ENCODE measurements around the gene TRIM29. TPM values are rescaled to one million over a fixed set of nuclear protein-coding genes. Genes with fewer than 3 reads are reported as not detected.

The TRIM29 gene
- 1 to 10 TPM in 4 of 6 experiments, not detected in 2; 1.1 to 2.1 (median 1.3) TPM for total RNA-seq
- long read RNA-seq, result 0 reads

DNA sequence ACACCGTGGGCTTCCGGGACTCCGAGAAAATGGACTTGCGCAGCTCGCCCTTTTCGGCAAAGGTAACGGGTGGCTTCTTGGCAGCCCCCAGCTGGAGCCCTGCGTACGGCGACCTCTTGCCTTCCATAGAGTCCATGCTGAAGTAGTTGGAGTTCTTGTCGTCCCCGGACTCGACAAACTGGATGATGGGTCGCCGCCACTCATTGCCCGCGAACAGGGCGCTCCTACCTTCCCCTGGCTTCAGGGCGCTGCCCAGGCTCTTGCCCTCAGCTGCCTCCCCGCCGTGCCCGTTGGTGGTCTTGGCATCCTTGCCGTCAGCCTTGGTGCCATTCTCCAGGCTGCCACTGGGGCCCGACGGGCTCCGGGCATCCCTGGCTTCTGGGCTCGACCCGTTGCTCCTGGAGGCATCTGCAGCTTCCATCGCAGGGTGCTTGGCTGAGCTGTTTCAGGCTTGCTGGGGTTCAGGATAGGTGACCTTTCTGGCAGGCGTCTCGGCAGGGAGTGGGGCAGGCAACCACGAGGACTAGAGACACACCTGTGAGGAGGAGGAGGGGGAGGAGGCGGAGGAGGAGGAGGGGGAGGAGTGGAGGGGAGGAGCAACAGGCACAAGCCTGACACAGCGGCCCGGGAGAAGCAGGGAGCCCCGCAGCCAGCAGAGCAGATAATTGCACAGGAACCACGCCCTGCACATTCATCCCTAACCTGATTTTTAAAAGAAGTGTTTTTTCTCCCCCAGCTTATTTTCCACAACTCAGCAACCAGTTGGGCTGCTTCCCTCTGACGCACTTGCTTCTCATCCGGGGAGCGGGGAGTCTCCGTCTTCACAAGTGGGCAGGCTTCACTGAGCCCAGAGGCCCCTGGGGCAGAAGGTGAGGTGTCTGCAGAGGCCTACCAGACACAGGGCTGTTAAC is at the start of gene TRIM29:
TSS of gene TRIM29 (minus strand) at position 503 of the 911 bp plus-strand sequence. CDS start at position 421, 82 bp downstream.
- Histone ChIP-seq H3K27me3 (no peaks in the 10 kb centered on the region), H3K9me3 (no peaks in the 10 kb centered on the region), H3K4me3 (no peak within 1 kb of the TSS), H3K36me3 (no peaks in the 10 kb centered on the region), H3K4me1 (no peaks in the 10 kb centered on the region), H3K27ac (no peak within 1 kb of the TSS)
- WGBS (ENCODE audit: insufficient coverage, low coverage, low lambda C conversion rate, missing lambda C conversion rate), result 56% methylated on average over 13 of the region's 41 CpGs
- ATAC-seq (no peak), DNase-seq (peak in 2 of 3 donors; percentile 16 to 39)
- intact Hi-C loops (cut with DNase I), result no loop called here
- TF ChIP-seq POLR2A (IDR thresholded peaks at IDR 0.05) (no peak), CTCF (IDR thresholded peaks at IDR 0.05) (no peak)

DNA sequence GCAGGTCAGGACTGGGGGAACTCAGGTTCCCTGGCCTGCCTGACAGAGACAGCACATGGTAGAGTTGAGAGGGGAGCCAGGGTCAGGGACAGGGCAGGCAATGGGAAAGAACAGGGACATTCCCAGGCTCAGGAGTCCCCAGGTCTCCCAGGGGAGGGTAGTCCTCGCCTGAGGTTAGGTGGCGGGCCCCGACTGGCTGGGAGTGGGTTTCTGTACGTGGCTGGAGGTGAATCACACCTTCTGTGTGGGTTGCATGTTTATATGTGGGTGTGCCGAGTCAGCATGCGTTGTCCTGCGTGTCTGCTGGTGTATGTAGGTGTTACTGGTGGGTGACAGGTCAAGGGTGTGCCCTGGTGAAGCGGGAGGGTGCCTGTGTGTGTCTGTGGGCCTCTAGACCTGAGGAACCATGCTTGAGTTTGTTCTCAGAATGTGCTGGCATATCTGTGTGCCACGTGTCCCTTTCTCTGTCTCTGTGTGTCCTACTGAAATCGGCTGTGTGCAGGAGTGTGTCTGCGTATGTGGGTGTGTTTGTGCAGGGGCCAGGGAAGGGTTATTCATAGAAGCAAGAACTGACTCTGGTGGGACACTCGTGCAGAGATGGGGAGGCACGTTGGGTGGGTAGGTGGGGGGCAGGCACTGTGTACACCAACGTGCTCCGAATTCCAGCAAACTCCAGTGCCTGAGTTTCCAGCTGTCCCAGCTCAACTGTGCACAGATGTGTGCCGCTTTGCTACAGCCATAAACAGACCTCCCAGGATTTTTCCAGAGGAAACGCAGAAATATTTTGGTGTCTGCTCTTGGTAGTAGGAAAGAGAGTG is 49.1 kb upstream of the TRIM29 start:
- DNase-seq (peak in 2 of 3 donors; percentile 72 to 79), ATAC-seq (peak; percentile 26 to 56 (median 32))

DNA sequence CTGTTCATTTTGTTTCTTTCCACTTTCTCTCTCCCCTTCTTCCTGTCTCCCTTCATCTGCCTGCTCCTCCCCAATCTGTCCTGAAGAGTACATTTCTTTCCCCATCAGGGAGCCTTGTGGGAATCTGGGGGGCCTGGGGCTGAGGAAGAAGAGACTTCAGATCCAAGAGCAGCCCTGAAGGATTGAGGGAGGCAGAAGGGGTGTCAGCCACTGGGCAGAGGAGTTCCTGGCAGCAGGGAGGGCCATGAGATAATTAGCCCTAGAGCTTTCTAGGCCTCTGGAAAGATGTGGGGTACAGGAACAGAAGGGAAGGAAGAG is 48.5 kb upstream of the TRIM29 start:
- DNase-seq, result no peak
- Histone ChIP-seq H3K9me3 (no peaks in the 10 kb centered on the region), H3K4me1 (peaks cover 0 to 69% (median 26%) of the 10 kb centered on the region in 4 donors), H3K27me3 (no peaks in the 10 kb centered on the region), H3K4me3 (no peak overlapping the region), H3K36me3 (no peaks in the 10 kb centered on the region), H3K27ac (peak overlapping the region; percentile 79 to 85 (median 80))
- no peak for ATAC-seq
- TF ChIP-seq POLR2A (IDR thresholded peaks at IDR 0.05) (no peak), CTCF (IDR thresholded peaks at IDR 0.05) (no peak)
- intact Hi-C loops (cut with DNase I), result no loop called here

More for the DNA sequence above, 49.1 kb upstream of the TRIM29 start:
- Histone ChIP-seq H3K4me1 (peaks cover 0 to 69% (median 28%) of the 10 kb centered on the region in 4 donors), H3K27ac (peak overlapping the region; percentile 79 to 85 (median 80)), H3K4me3 (peak overlapping the region in 1 of 3 donors; percentile 6), H3K27me3 (no peaks in the 10 kb centered on the region), H3K9me3 (no peaks in the 10 kb centered on the region), H3K36me3 (no peaks in the 10 kb centered on the region)
- 22% methylated on average over 10 of the region's 17 CpGs for WGBS (ENCODE audit: insufficient coverage, low coverage, low lambda C conversion rate, missing lambda C conversion rate)
- TF ChIP-seq CTCF (IDR thresholded peaks at IDR 0.05) (no peak), POLR2A (IDR thresholded peaks at IDR 0.05) (peak; percentile 27)
- intact Hi-C loops (cut with DNase I), result no loop called here

GRCh38 chr11:120185706-120186455 is 48.0 kb upstream of the TRIM29 start:
- 7% methylated on average over 2 of the region's 3 CpGs for WGBS (ENCODE audit: insufficient coverage, low coverage, low lambda C conversion rate, missing lambda C conversion rate)
- H3K9me3 ChIP-seq, result no peaks in the 10 kb centered on the region
- no peaks in the 10 kb centered on the region for H3K36me3 ChIP-seq
- no peak for ATAC-seq
- TF ChIP-seq CTCF (IDR thresholded peaks at IDR 0.05) (no peak), POLR2A (IDR thresholded peaks at IDR 0.05) (no peak)
- H3K27me3 ChIP-seq, result no peaks in the 10 kb centered on the region
- peak in 1 of 3 donors; percentile 27 for DNase-seq
- intact Hi-C loops (cut with DNase I), result no loop called here
- H3K27ac ChIP-seq, result peak overlapping the region; percentile 79 to 85 (median 80)
- peaks cover 0 to 66% (median 26%) of the 10 kb centered on the region in 4 donors for H3K4me1 ChIP-seq
- no peak overlapping the region for H3K4me3 ChIP-seq
